Subcutaneous abdominal adipose tissue (tissue), 5 donors: ENCODE results near the gene FRS2.

Experiments used
- H3K27ac ChIP-seq: one replicate; pipeline ENCODE4 v1.7.0; 2013; ENCODE audit warnings: low read depth, mild to moderate bottlenecking, inconsistent platforms, low read length, moderate library complexity
- H3K27me3 ChIP-seq, 5 donors: one replicate each; pipeline ENCODE4 v1.7.0; 2013; ENCODE audit warnings: low read length in 5 of 5, inconsistent platforms in 1 of 5; ENCODE audit not compliant: control insufficient read depth in 5 of 5, insufficient read depth in 4 of 5
- H3K36me3 ChIP-seq, 5 donors: one replicate each; pipeline ENCODE4 v1.7.0; 2013; ENCODE audit warnings: low read length in 5 of 5; ENCODE audit not compliant: control insufficient read depth in 5 of 5, insufficient read depth in 5 of 5
- H3K4me1 ChIP-seq, 5 donors: one replicate each; pipeline ENCODE4 v1.7.0; 2013; ENCODE audit warnings: low read length in 5 of 5, mild to moderate bottlenecking in 3 of 5, moderate library complexity in 1 of 5; ENCODE audit not compliant: control insufficient read depth in 5 of 5, insufficient read depth in 5 of 5
- H3K4me3 ChIP-seq, 5 donors: one replicate each; pipeline ENCODE4 v1.7.0; 2013; ENCODE audit warnings: low read length in 5 of 5, low read depth in 1 of 5
- H3K9ac ChIP-seq, 5 donors: one replicate each; pipeline ENCODE4 v1.7.0; 2013; ENCODE audit warnings: low read length in 5 of 5, mild to moderate bottlenecking in 4 of 5, moderate library complexity in 3 of 5
- H3K9me3 ChIP-seq, 5 donors: one replicate each; pipeline ENCODE4 v1.7.0; 2013; ENCODE audit warnings: low read length in 5 of 5; ENCODE audit not compliant: control insufficient read depth in 5 of 5
- donor health status: healthy.
- donor health status: healthy.
- donor health status: healthy.
- donor health status: healthy.
- donor health status: healthy.

The FRS2 gene

DNA sequence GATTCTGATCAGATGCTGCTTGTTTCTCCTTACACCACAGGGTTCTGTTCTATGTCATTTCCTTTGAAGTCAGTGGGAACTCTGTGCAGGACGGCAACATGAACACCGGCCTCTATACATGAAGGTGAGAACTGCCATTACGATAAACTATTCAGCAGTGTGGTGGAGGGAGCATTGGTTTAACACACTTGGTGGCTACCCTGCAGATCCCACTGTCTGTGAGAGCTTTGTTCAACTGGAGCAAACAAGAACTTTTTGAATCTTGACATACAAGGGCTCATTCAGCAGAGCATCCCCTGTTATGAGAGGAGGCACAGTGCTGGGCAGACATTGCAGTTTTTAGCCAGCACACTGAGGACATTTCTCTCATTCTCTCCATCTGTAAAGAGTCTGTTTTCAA, 10.7 kb upstream of the FRS2 start:
- no peak overlapping the region for H3K27ac ChIP-seq
- peaks cover 0 to 3% (median 3%) of the 10 kb centered on the region in 5 donors for H3K4me1 ChIP-seq
- H3K27me3 ChIP-seq, result no peaks in the 10 kb centered on the region
- H3K9ac ChIP-seq, result no peak overlapping the region
- H3K4me3 ChIP-seq, result no peak overlapping the region
- no peaks in the 10 kb centered on the region for H3K9me3 ChIP-seq
- no peaks in the 10 kb centered on the region for H3K36me3 ChIP-seq

- H3K27me3 ChIP-seq, result no peaks in the 10 kb centered on the region
These were observed 5.8 kb upstream of the FRS2 start for GRCh38 chr12:69464428-69464827.

GRCh38 chr12:69466867-69467266, 3.3 kb upstream of the FRS2 start:
- no peak overlapping the region for H3K4me3 ChIP-seq
- H3K36me3 ChIP-seq, result no peaks in the 10 kb centered on the region
- peaks cover 0 to 19% (median 18%) of the 10 kb centered on the region in 5 donors for H3K4me1 ChIP-seq
- H3K9me3 ChIP-seq, result no peaks in the 10 kb centered on the region
- H3K9ac ChIP-seq, result no peak overlapping the region
- H3K27ac ChIP-seq, result no peak overlapping the region
- no peaks in the 10 kb centered on the region for H3K27me3 ChIP-seq

More at GRCh38 chr12:69464428-69464827, 5.8 kb upstream of the FRS2 start:
- Histone ChIP-seq H3K4me1 (peaks cover 0 to 3% (median 3%) of the 10 kb centered on the region in 5 donors), H3K9ac (no peak overlapping the region), H3K4me3 (no peak overlapping the region), H3K27ac (no peak overlapping the region), H3K36me3 (no peaks in the 10 kb centered on the region), H3K9me3 (no peaks in the 10 kb centered on the region)

DNA sequence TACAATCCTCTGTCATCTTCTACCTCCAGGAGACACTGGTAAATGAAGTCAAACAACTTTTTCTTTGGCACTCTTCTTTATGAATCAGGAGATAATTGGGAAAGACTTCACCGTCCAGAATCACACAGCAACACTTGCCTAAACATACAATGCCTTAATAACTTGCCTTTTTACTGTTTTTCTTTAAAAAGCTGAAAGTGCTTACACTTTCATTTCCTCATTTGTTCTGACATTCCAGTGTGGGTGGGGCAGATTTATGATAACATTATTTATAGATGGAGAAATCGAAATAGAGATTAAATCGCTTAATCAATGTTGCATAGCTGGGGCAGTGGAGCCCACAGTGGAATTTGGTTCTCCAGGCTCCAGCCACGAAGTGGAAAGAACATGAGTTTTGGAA, 2.8 kb upstream of the FRS2 start:
- no peak overlapping the region for H3K27ac ChIP-seq
- no peaks in the 10 kb centered on the region for H3K27me3 ChIP-seq
- H3K9ac ChIP-seq, result no peak overlapping the region

DNA sequence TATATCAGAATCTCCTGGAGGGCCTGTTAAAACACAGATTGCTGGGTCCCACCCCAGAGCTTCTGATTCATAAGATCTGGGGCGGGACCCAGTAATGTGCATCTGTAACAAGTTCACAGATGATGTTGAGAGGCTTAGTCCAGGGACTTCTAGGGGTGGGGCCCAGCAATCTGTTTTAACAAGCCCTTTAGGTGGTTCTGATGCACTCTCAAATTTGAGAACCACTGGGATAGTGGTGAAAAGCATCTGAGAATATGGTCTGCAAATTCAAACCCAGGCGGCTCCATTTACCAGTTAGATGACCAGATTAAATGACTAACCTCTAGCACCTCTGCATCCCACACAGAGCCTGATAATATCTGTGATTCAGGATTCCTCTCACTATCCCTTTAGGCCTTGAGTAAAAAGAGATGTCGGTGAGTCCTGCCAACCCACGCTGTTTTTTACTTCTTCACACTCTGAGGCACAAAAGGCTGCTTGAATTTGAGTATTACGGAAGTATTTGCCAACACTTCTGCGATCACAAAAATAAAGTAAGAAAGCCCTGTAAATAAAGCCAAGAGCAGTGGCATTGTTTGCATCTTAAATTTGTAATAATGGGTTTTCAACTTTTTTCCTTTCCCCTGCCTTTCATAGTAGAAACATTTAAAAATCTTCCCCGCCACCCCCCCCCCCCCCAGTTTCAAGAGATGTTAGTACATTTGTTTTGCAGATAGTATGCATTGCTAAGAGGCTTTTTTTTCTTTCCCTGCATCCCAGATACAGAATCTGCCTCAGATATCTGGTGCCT, 1.8 kb upstream of the FRS2 start:
- Histone ChIP-seq H3K36me3 (no peaks in the 10 kb centered on the region), H3K9ac (no peak overlapping the region), H3K4me3 (no peak overlapping the region), H3K9me3 (no peaks in the 10 kb centered on the region), H3K27ac (no peak overlapping the region), H3K27me3 (no peaks in the 10 kb centered on the region), H3K4me1 (peaks cover under 1 to 32% (median 28%) of the 10 kb centered on the region in 5 donors)

More for the DNA sequence above, 2.8 kb upstream of the FRS2 start:
- Histone ChIP-seq H3K4me1 (peaks cover 0 to 21% (median 19%) of the 10 kb centered on the region in 5 donors), H3K9me3 (no peaks in the 10 kb centered on the region), H3K4me3 (no peak overlapping the region), H3K36me3 (no peaks in the 10 kb centered on the region)

GRCh38 chr12:69469854-69470188, 367 bp upstream of the FRS2 start:
- H3K9me3 ChIP-seq, result no peaks in the 10 kb centered on the region
- H3K36me3 ChIP-seq, result no peaks in the 10 kb centered on the region
- peaks cover 4 to 44% (median 40%) of the 10 kb centered on the region in 5 donors for H3K4me1 ChIP-seq
- no peaks in the 10 kb centered on the region for H3K27me3 ChIP-seq
- H3K27ac ChIP-seq, result peak overlapping the region; percentile 99
- peak overlapping the region; percentile 3 to 100 (median 98) for H3K9ac ChIP-seq
- peak overlapping the region; percentile 85 to 93 (median 92) for H3K4me3 ChIP-seq

- Histone ChIP-seq H3K4me1 (peaks cover 8 to 52% (median 51%) of the 10 kb centered on the region in 5 donors), H3K4me3 (peak overlapping the region; percentile 90 to 96 (median 92)), H3K9ac (peak overlapping the region; percentile 87 to 100 (median 98)), H3K27me3 (no peaks in the 10 kb centered on the region), H3K27ac (peak overlapping the region; percentile 99), H3K36me3 (no peaks in the 10 kb centered on the region), H3K9me3 (no peaks in the 10 kb centered on the region)
These were observed 865 bp downstream of the FRS2 start for GRCh38 chr12:69471076-69471430.

DNA sequence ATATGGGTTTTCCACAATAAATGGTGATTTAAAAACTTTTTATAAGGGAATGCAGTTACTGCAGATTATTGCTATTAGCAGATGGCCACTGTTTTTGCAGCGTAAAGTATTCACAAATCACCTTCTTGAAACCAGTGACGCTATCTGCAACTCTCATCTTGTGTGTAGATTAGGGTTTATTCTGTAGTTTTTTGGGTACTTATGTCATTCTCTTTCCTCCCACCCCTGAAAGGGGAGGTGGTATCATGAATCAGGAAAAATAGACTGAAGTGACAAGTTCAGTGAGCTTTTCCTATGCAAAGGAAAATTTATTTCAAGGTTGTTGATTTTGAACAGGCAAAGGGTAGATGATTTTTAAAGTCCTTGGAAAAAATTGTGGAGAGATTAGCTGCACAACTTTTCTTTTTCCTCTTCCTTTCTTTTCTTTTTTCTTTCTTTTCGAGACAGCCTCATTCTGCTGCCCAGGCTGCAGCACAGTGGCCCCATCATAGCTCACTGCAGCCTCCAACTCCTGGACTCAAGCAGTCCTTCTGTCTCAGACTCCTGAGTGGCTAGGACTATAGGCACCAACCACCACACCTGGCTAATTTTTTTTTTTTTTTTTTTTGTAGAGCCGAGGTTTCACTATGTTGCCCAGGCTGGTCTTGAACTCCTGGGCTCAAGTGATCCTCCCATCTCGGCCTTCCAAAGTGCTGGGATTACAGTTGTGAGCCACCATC, 1.6 kb downstream of the FRS2 start:
- no peaks in the 10 kb centered on the region for H3K9me3 ChIP-seq
- H3K4me3 ChIP-seq, result peak overlapping the region; percentile 90 to 96 (median 92)
- peak overlapping the region in 4 of 5 donors; percentile 33 to 100 (median 98) for H3K9ac ChIP-seq
- H3K4me1 ChIP-seq, result peaks cover 8 to 57% (median 55%) of the 10 kb centered on the region in 5 donors
- no peak overlapping the region for H3K27ac ChIP-seq
- H3K36me3 ChIP-seq, result no peaks in the 10 kb centered on the region
- no peaks in the 10 kb centered on the region for H3K27me3 ChIP-seq

- Histone ChIP-seq H3K36me3 (no peaks in the 10 kb centered on the region), H3K9ac (peak overlapping the region in 1 of 5 donors; percentile 6), H3K27ac (peak overlapping the region; percentile 96), H3K4me1 (peaks cover 8 to 60% (median 55%) of the 10 kb centered on the region in 5 donors), H3K27me3 (no peaks in the 10 kb centered on the region), H3K4me3 (no peak overlapping the region), H3K9me3 (no peaks in the 10 kb centered on the region)
These were observed 3.1 kb downstream of the FRS2 start for GRCh38 chr12:69473262-69473661.

GRCh38 chr12:69474456-69474855, 4.3 kb downstream of the FRS2 start:
- H3K9me3 ChIP-seq, result no peaks in the 10 kb centered on the region
- H3K27me3 ChIP-seq, result no peaks in the 10 kb centered on the region
- H3K36me3 ChIP-seq, result no peaks in the 10 kb centered on the region
- peak overlapping the region in 3 of 5 donors; percentile 44 to 56 (median 56) for H3K9ac ChIP-seq
- no peak overlapping the region for H3K4me3 ChIP-seq
- peak overlapping the region; percentile 96 for H3K27ac ChIP-seq
- peaks cover 8 to 60% (median 55%) of the 10 kb centered on the region in 5 donors for H3K4me1 ChIP-seq
